WI38 (cell line): ENCODE results near the gene MCC.

ENCODE experiments used
- H3K4me3 ChIP-seq: 2 replicates; pipeline ENCODE4 v1.5.1; 2011; ENCODE audit warnings: low read depth, mild to moderate bottlenecking, control low read depth, low read length
- CTCF ChIP-seq: IDR thresholded peaks from 2 replicates; pipeline ENCODE4 v1.5.1; 2012; ENCODE audit warnings: low read depth, mild to moderate bottlenecking, control low read depth, low read length

Gene MCC

GRCh38 chr5:113371721-113372196 lies 116.5 kb downstream of the MCC start:
- no peak overlapping the region for H3K4me3 ChIP-seq
- no peak for TF ChIP-seq CTCF

GRCh38 chr5:113367586-113367985 lies 120.7 kb downstream of the MCC start:
- no peak for TF ChIP-seq CTCF
- H3K4me3 ChIP-seq: no peak overlapping the region

- no peak overlapping the region for H3K4me3 ChIP-seq
- TF ChIP-seq CTCF: no peak
Observed at GRCh38 chr5:113364466-113364865, 123.8 kb downstream of the MCC start.

GRCh38 chr5:113361701-113362100 lies 126.6 kb downstream of the MCC start:
- no peak for TF ChIP-seq CTCF

GRCh38 chr5:113359419-113359818 lies 128.8 kb downstream of the MCC start:
- TF ChIP-seq CTCF: no peak
- H3K4me3 ChIP-seq: no peak overlapping the region

More at GRCh38 chr5:113361701-113362100, 126.6 kb downstream of the MCC start:
- H3K4me3 ChIP-seq: no peak overlapping the region

GRCh38 chr5:113358696-113359095 lies 129.6 kb downstream of the MCC start:
- H3K4me3 ChIP-seq: no peak overlapping the region
- no peak for TF ChIP-seq CTCF

- no peak overlapping the region for H3K4me3 ChIP-seq
- no peak for TF ChIP-seq CTCF
Observed at GRCh38 chr5:113357696-113358476, 130.4 kb downstream of the MCC start.
